BLaER1 (cell line): ENCODE data around the gene NPR3.

ENCODE experiments used
- H3K27ac ChIP-seq: shearing (Covaris generic); formaldehyde crosslinking; 2 replicates; pipeline ENCODE4 v1.8.1; 2022
- H3K27me3 ChIP-seq: shearing (Covaris generic); formaldehyde crosslinking; 2 replicates; pipeline ENCODE4 v1.8.1; 2022
- H3K36me3 ChIP-seq: shearing (Covaris generic); formaldehyde crosslinking; 2 replicates; pipeline ENCODE4 v1.8.1; 2022
- H3K4me1 ChIP-seq: shearing (Covaris generic); formaldehyde crosslinking; 2 replicates; pipeline ENCODE4 v1.8.1; 2022
- H3K4me2 ChIP-seq: shearing (Covaris generic); formaldehyde crosslinking; 2 replicates; pipeline ENCODE4 v1.8.1; 2022
- H3K4me3 ChIP-seq: shearing (Covaris generic); formaldehyde crosslinking; 2 replicates; pipeline ENCODE4 v1.8.1; 2022
- H3K9ac ChIP-seq: shearing (Covaris generic); formaldehyde crosslinking; 2 replicates; pipeline ENCODE4 v1.8.1; 2022
- H3K9me3 ChIP-seq: shearing (Covaris generic); formaldehyde crosslinking; 2 replicates; pipeline ENCODE4 v1.8.1; 2022
- H4K20me1 ChIP-seq: shearing (Covaris generic); formaldehyde crosslinking; 2 replicates; pipeline ENCODE4 v1.8.1; 2022
- Cebpa-rat ChIP-seq: shearing (Covaris generic); IDR thresholded peaks from 2 replicates; pipeline ENCODE4 v1.8.1; 2022

NPR3 gene

GRCh38 chr5:32711362-32711680, 200 bp downstream of the NPR3 start:
- no peak overlapping the region for H3K9ac ChIP-seq
- H3K27me3 ChIP-seq: peaks cover 67% of the 10 kb centered on the region
- H3K4me2 ChIP-seq: no peak overlapping the region
- H3K36me3 ChIP-seq: no peaks in the 10 kb centered on the region
- H3K4me1 ChIP-seq: no peaks in the 10 kb centered on the region
- H4K20me1 ChIP-seq: no peaks in the 10 kb centered on the region
- H3K4me3 ChIP-seq: no peak overlapping the region
- TF ChIP-seq Cebpa-rat: no peak
- H3K9me3 ChIP-seq: peaks cover 46% of the 10 kb centered on the region
- no peak overlapping the region for H3K27ac ChIP-seq

GRCh38 chr5:32711681-32712480, 760 bp downstream of the NPR3 start:
- peaks cover 67% of the 10 kb centered on the region for H3K27me3 ChIP-seq
- no peak overlapping the region; the same call in 1 of the 2 replicates for H3K4me3 ChIP-seq
- H3K9ac ChIP-seq: no peak overlapping the region

GRCh38 chr5:32712481-32713360, 1.6 kb downstream of the NPR3 start:
- H3K27me3 ChIP-seq: peaks cover 67% of the 10 kb centered on the region
- no peak overlapping the region for H3K27ac ChIP-seq
- TF ChIP-seq Cebpa-rat: no peak
- no peak overlapping the region for H3K4me2 ChIP-seq
- H3K36me3 ChIP-seq: no peaks in the 10 kb centered on the region
- H4K20me1 ChIP-seq: no peaks in the 10 kb centered on the region
- H3K4me1 ChIP-seq: no peaks in the 10 kb centered on the region
- H3K4me3 ChIP-seq: no peak overlapping the region
- peaks cover 48% of the 10 kb centered on the region for H3K9me3 ChIP-seq
- no peak overlapping the region for H3K9ac ChIP-seq

More at GRCh38 chr5:32711681-32712480, 760 bp downstream of the NPR3 start:
- H3K4me2 ChIP-seq: no peak overlapping the region
- TF ChIP-seq Cebpa-rat: no peak
- no peak overlapping the region for H3K27ac ChIP-seq
- H3K9me3 ChIP-seq: peaks cover 46% of the 10 kb centered on the region
- no peaks in the 10 kb centered on the region for H3K4me1 ChIP-seq
- H3K36me3 ChIP-seq: no peaks in the 10 kb centered on the region
- no peaks in the 10 kb centered on the region for H4K20me1 ChIP-seq

GRCh38 chr5:32713361-32713769, 2.2 kb downstream of the NPR3 start:
- H4K20me1 ChIP-seq: no peaks in the 10 kb centered on the region
- H3K27me3 ChIP-seq: peaks cover 67% of the 10 kb centered on the region
- no peak overlapping the region for H3K27ac ChIP-seq
- H3K9ac ChIP-seq: no peak overlapping the region
- H3K4me2 ChIP-seq: no peak overlapping the region
- H3K4me3 ChIP-seq: no peak overlapping the region
- H3K36me3 ChIP-seq: no peaks in the 10 kb centered on the region
- no peak for TF ChIP-seq Cebpa-rat
- peaks cover 54% of the 10 kb centered on the region for H3K9me3 ChIP-seq
- no peaks in the 10 kb centered on the region for H3K4me1 ChIP-seq

GRCh38 chr5:32713770-32714381, 2.8 kb downstream of the NPR3 start:
- H3K4me2 ChIP-seq: no peak overlapping the region
- no peaks in the 10 kb centered on the region for H4K20me1 ChIP-seq
- H3K4me3 ChIP-seq: no peak overlapping the region
- no peak overlapping the region for H3K27ac ChIP-seq
- peaks cover 56% of the 10 kb centered on the region for H3K9me3 ChIP-seq
- peaks cover 62% of the 10 kb centered on the region for H3K27me3 ChIP-seq
- no peaks in the 10 kb centered on the region for H3K36me3 ChIP-seq
- H3K9ac ChIP-seq: no peak overlapping the region
- no peak for TF ChIP-seq Cebpa-rat
- H3K4me1 ChIP-seq: no peaks in the 10 kb centered on the region

GRCh38 chr5:32714836-32715235, 3.7 kb downstream of the NPR3 start:
- Histone ChIP-seq H3K4me1 (no peaks in the 10 kb centered on the region), H3K27ac (no peak overlapping the region), H3K36me3 (no peaks in the 10 kb centered on the region), H3K4me2 (no peak overlapping the region), H3K4me3 (no peak overlapping the region), H3K9me3 (peaks cover 58% of the 10 kb centered on the region), H3K27me3 (peaks cover 52% of the 10 kb centered on the region), H3K9ac (no peak overlapping the region), H4K20me1 (no peaks in the 10 kb centered on the region)
- no peak for TF ChIP-seq Cebpa-rat

- Histone ChIP-seq H3K4me1 (peaks cover 2% of the 10 kb centered on the region), H3K9me3 (peaks cover 15% of the 10 kb centered on the region; the same call in 1 of the 2 replicates), H3K4me3 (no peak overlapping the region), H3K27ac (no peak overlapping the region), H4K20me1 (no peaks in the 10 kb centered on the region), H3K4me2 (no peak overlapping the region), H3K27me3 (no peaks in the 10 kb centered on the region; the same call in 1 of the 2 replicates), H3K36me3 (no peaks in the 10 kb centered on the region), H3K9ac (no peak overlapping the region)
- TF ChIP-seq Cebpa-rat: no peak
These were observed 9.2 kb downstream of the NPR3 start for GRCh38 chr5:32720300-32720699.

- no peaks in the 10 kb centered on the region for H3K36me3 ChIP-seq
- no peaks in the 10 kb centered on the region for H4K20me1 ChIP-seq
- H3K9me3 ChIP-seq: peaks cover 15% of the 10 kb centered on the region; the same call in 1 of the 2 replicates
- no peak overlapping the region for H3K9ac ChIP-seq
- peaks cover 15% of the 10 kb centered on the region for H3K4me1 ChIP-seq
- H3K4me2 ChIP-seq: no peak overlapping the region
- H3K4me3 ChIP-seq: no peak overlapping the region
- H3K27ac ChIP-seq: no peak overlapping the region
- no peak for TF ChIP-seq Cebpa-rat
- no peaks in the 10 kb centered on the region for H3K27me3 ChIP-seq
These were observed 10.5 kb downstream of the NPR3 start for GRCh38 chr5:32721626-32722025.

- peaks cover 16% of the 10 kb centered on the region for H3K9me3 ChIP-seq
- no peaks in the 10 kb centered on the region for H3K27me3 ChIP-seq
- no peaks in the 10 kb centered on the region for H3K36me3 ChIP-seq
- peaks cover 21% of the 10 kb centered on the region for H3K4me1 ChIP-seq
- no peak overlapping the region for H3K4me3 ChIP-seq
- H3K9ac ChIP-seq: no peak overlapping the region
- H3K4me2 ChIP-seq: no peak overlapping the region
- H3K27ac ChIP-seq: no peak overlapping the region
- no peaks in the 10 kb centered on the region for H4K20me1 ChIP-seq
- TF ChIP-seq Cebpa-rat: no peak
These were observed 11.8 kb downstream of the NPR3 start for GRCh38 chr5:32722957-32723356.
